HCT116 (cell line): ENCODE results near the gene KCNMB1. TPM values are rescaled to one million over a fixed set of nuclear protein-coding genes. Genes with fewer than 3 reads are reported as not detected.

Experiments
- ATAC-seq: fragments of 200-7000 bp; cut with Tn5 transposase; 2 replicates; pipeline ENCODE4 v1.9.1; 2020; ENCODE audit warnings: mild to moderate bottlenecking, moderate library complexity
- BruUV-seq: library from RNA; stranded (reverse); fragments of 400-500 nt; replicated peaks from 2 replicates; lab custom pipeline; 2021; lab: Mats Ljungman, UMichigan
- CTCF ChIA-PET: fragments of 300-600 bp; sonication (Branson Sonifier 250); formaldehyde crosslinking; loops from one replicate; lab custom pipeline; 2021; ENCODE audit warnings: antibody characterized with exemption; lab: Charles Lee
- POLR2A ChIA-PET: fragments of 300-600, 350-600 bp; sonication (Branson Sonifier 250); formaldehyde crosslinking; loops from one replicate; lab custom pipeline; 2021; ENCODE audit warnings: antibody characterized with exemption; lab: Charles Lee
- RAD21 ChIA-PET, 2 experiments: fragments of 300-600 bp; sonication (Branson Sonifier 250); formaldehyde crosslinking; loops; one replicate each; lab custom pipeline; 2023; ENCODE audit warnings: low total read pairs in 2 of 2; ENCODE audit not compliant: uncharacterized antibody in 2 of 2, unreplicated experiment in 2 of 2, low non-redundant PET in 1 of 2; lab: Charles Lee
- DNase-seq: peaks from one replicate; pipeline ENCODE4 v3.0.0-alpha.2; 2010; ENCODE audit warnings: low read depth, low spot score
- H2AFZ ChIP-seq: fragments of 200-600 bp; shearing (Covaris generic), sonication (generic); 2 replicates; pipeline ENCODE4 v1.6.1; 2017; ENCODE audit warnings: low read depth, mixed run types, mixed read lengths, antibody characterized with exemption, low read length; ENCODE audit not compliant: poor library complexity, severe bottlenecking
- H3K27ac ChIP-seq: 2 replicates; pipeline ENCODE4 v1.5.1; 2012; ENCODE audit warnings: low read depth, low read length
- H3K27me3 ChIP-seq: fragments of 200-600 bp; sonication (generic); 2 replicates; pipeline ENCODE4 v1.6.1; 2016; ENCODE audit warnings: mixed run types, low read length, mixed read lengths; ENCODE audit not compliant: insufficient read depth
- H3K36me3 ChIP-seq, 2 experiments: fragments of 200-500 bp in 1 of 2; fragments of 200-600 bp in 1 of 2; sonication (Bioruptor generic) in 1 of 2; sonication (generic) in 1 of 2; 2 replicates each; pipeline versions ENCODE4 v1.5.1 to v1.6.1; 2014 to 2016; ENCODE audit warnings: low read length in 2 of 2, inconsistent platforms in 1 of 2, mixed read lengths in 1 of 2, mixed run types in 1 of 2; ENCODE audit not compliant: insufficient read depth in 2 of 2, control insufficient read depth in 1 of 2
- H3K4me1 ChIP-seq, 2 experiments: fragments of 200-600 bp in 1 of 2; sonication (generic) in 1 of 2; 2 replicates each; pipeline versions ENCODE4 v1.5.1 to v1.6.1; 2012 to 2017; ENCODE audit warnings: low read length in 2 of 2, inconsistent platforms in 1 of 2, mild to moderate bottlenecking in 1 of 2, mixed read lengths in 1 of 2, mixed run types in 1 of 2, moderate library complexity in 1 of 2; ENCODE audit not compliant: insufficient read depth in 2 of 2, control insufficient read depth in 1 of 2
- H3K4me2 ChIP-seq: fragments of 200-600 bp; sonication (generic); 2 replicates; pipeline ENCODE4 v1.6.1; 2017; ENCODE audit warnings: mixed run types, low read length, mixed read lengths
- H3K4me3 ChIP-seq, 2 experiments: fragments of 200-600 bp in 1 of 2; sonication (generic) in 1 of 2; replicated peaks in 1 of 2; 2 replicates each; pipeline ENCODE4 v1.5.1; 2011 to 2016; ENCODE audit warnings: low read length in 2 of 2, control low read depth in 1 of 2, low read depth in 1 of 2, mild to moderate bottlenecking in 1 of 2, mixed read lengths in 1 of 2, mixed run types in 1 of 2
- H3K79me2 ChIP-seq: fragments of 200-600 bp; sonication (generic); 2 replicates; pipeline ENCODE4 v1.6.1; 2017; ENCODE audit warnings: mild to moderate bottlenecking, mixed run types, low read length, moderate library complexity, mixed read lengths; ENCODE audit not compliant: insufficient read depth
- H3K9ac ChIP-seq: fragments of 200-600 bp; sonication (generic); 2 replicates; pipeline ENCODE4 v1.6.1; 2016; ENCODE audit warnings: low read length, mixed read lengths
- H3K9me2 ChIP-seq: fragments of 200-600 bp; sonication (generic), shearing (Covaris generic); 2 replicates; pipeline ENCODE4 v1.6.1; 2017; ENCODE audit warnings: mixed run types, mild to moderate bottlenecking, moderate library complexity; ENCODE audit not compliant: insufficient read depth
- H3K9me3 ChIP-seq, 2 experiments: fragments of 200-500 bp in 1 of 2; fragments of 200-600 bp in 1 of 2; sonication (Bioruptor generic) in 1 of 2; sonication (generic) in 1 of 2; 2 replicates each; pipeline ENCODE4 v1.6.1; 2014 to 2017; ENCODE audit warnings: low read length in 2 of 2, mixed read lengths in 2 of 2, inconsistent platforms in 1 of 2, low read depth in 1 of 2, mild to moderate bottlenecking in 1 of 2, mixed run types in 1 of 2, moderate library complexity in 1 of 2; ENCODE audit not compliant: control insufficient read depth in 1 of 2, insufficient read depth in 1 of 2
- H4K20me1 ChIP-seq: fragments of 200-600 bp; sonication (generic), shearing (Covaris generic); 2 replicates; pipeline ENCODE4 v1.6.1; 2017; ENCODE audit warnings: mixed run types, mild to moderate bottlenecking, moderate library complexity; ENCODE audit not compliant: insufficient read depth
- CBX3 ChIP-seq: IDR thresholded peaks from 2 replicates; pipeline ENCODE4 v1.6.1; 2012; ENCODE audit warnings: low read depth
- CTCF ChIP-seq, 3 experiments: fragments of 200-600 bp in 1 of 3; sonication (generic) in 1 of 3; IDR thresholded peaks in 2 of 3; conservative IDR thresholded peaks in 1 of 3; 2 replicates each; pipeline ENCODE4 v1.5.1; 2012 to 2017; ENCODE audit warnings: low read depth in 2 of 3, low read length in 2 of 3, antibody characterized with exemption in 1 of 3, borderline replicate concordance in 1 of 3, control low read depth in 1 of 3, mild to moderate bottlenecking in 1 of 3, mixed read lengths in 1 of 3, mixed run types in 1 of 3, moderate library complexity in 1 of 3; ENCODE audit not compliant: insufficient read depth in 1 of 3
- ELF1 ChIP-seq: IDR thresholded peaks from 2 replicates; pipeline ENCODE4 v1.6.1; 2012; ENCODE audit warnings: low read depth, borderline replicate concordance
- EZH2 ChIP-seq: fragments of 200-600 bp; sonication (generic); IDR thresholded peaks from 2 replicates; pipeline ENCODE4 v1.6.1; 2017; ENCODE audit warnings: antibody characterized with exemption, mixed run types
- EZH2phosphoT487 ChIP-seq: fragments of 200-600 bp; IDR thresholded peaks from 2 replicates; pipeline ENCODE4 v1.6.1; 2018; ENCODE audit warnings: antibody characterized with exemption, borderline replicate concordance
- POLR2A ChIP-seq: IDR thresholded peaks from 2 replicates; pipeline ENCODE4 v1.7.0; 2011; ENCODE audit warnings: borderline replicate concordance; ENCODE audit not compliant: insufficient read depth, insufficient read length; ENCODE audit errors: extremely low read depth
- POLR2AphosphoS5 ChIP-seq: IDR thresholded peaks from 2 replicates; pipeline ENCODE4 v1.6.1; 2011; ENCODE audit warnings: mild to moderate bottlenecking, low read depth, low read length, moderate library complexity
- REST ChIP-seq: IDR thresholded peaks from 2 replicates; pipeline ENCODE4 v1.6.1; 2012; ENCODE audit warnings: low read depth
- TCF7L2 ChIP-seq: IDR thresholded peaks from 2 replicates; pipeline ENCODE4 v1.7.0; 2011; ENCODE audit warnings: borderline replicate concordance, inconsistent platforms; ENCODE audit not compliant: insufficient read depth, insufficient read length; ENCODE audit errors: extremely low read depth
- YY1 ChIP-seq: IDR thresholded peaks from 2 replicates; pipeline ENCODE4 v1.6.1; 2011; ENCODE audit warnings: low read length, low read depth, moderate library complexity, mild to moderate bottlenecking; ENCODE audit not compliant: insufficient replicate concordance; ENCODE audit errors: extremely low read depth
- ZBTB33 ChIP-seq: IDR thresholded peaks from 2 replicates; pipeline ENCODE4 v1.6.1; 2011; ENCODE audit warnings: mild to moderate bottlenecking, low read length, moderate library complexity; ENCODE audit not compliant: insufficient replicate concordance; ENCODE audit errors: extremely low read depth
- ZFX ChIP-seq: fragments of 450-650 bp; IDR thresholded peaks from 2 replicates; pipeline ENCODE4 v1.6.1; 2017
- ZNF274 ChIP-seq: fragments of 200-500 bp; sonication (Bioruptor generic); IDR thresholded peaks from 2 replicates; pipeline ENCODE4 v1.6.1; 2014; ENCODE audit warnings: mild to moderate bottlenecking, low read depth, low read length, inconsistent platforms
- intact Hi-C: fragments of 100-400 bp; cut with micrococcal nuclease; formaldehyde crosslinking; loops from 2 replicates; pipeline ENCODE4 v1.10.0; 2022
- total RNA-seq: library from RNA; stranded (reverse); gene quantifications from one replicate; pipeline ENCODE4 v1.2.1, GENCODE V29; 2021; ENCODE audit not compliant: unreplicated experiment

The KCNMB1 gene
- total RNA-seq, 1 experiment from 2014 or later: not detected

- no peak for TF ChIP-seq REST
- no peak for TF ChIP-seq POLR2AphosphoS5
- no peak for TF ChIP-seq ZBTB33
Observed at GRCh38 chr5:170408226-170408625, 19.1 kb upstream of the KCNMB1 start (continued).

DNA sequence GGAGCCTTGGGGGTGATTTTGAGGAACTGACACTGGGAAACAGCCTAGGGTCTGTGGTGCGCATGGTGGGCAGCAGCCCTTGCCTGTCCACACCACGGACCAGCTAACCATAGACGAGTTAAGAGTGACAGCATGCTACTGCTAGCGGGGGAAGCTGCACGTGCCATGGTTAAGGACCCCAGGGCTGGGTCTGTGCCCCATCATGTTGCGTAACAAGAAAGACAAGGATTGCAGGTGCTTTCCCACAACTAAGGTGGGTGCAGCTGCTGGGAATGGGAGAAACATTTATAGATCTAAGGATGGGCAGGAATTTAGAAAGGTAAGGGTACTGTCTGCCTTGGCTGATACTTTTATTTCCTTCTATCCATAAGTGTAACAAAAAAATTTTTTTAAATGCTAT, 17.9 kb upstream of the KCNMB1 start:
- no peak overlapping the region for H3K4me2 ChIP-seq
- no peaks in the 10 kb centered on the region for H3K36me3 ChIP-seq
- intact Hi-C loops: no loop called here
- ATAC-seq: no peak
- no peaks in the 10 kb centered on the region for H4K20me1 ChIP-seq
- ChIA-PET CTCF (no interaction called here), POLR2A (no interaction called here), RAD21 (no interaction called here)
- H2AFZ ChIP-seq: no peak overlapping the region
- no peak overlapping the region for H3K9ac ChIP-seq
- no peak overlapping the region for H3K4me3 ChIP-seq
- H3K79me2 ChIP-seq: no peaks in the 10 kb centered on the region
- BruUV-seq: no TSS peak
- DNase-seq: no peak
- no peaks in the 10 kb centered on the region for H3K4me1 ChIP-seq
- peaks cover 20% of the 10 kb centered on the region for H3K27me3 ChIP-seq
- no peak overlapping the region for H3K27ac ChIP-seq
- H3K9me2 ChIP-seq: no peaks in the 10 kb centered on the region
- H3K9me3 ChIP-seq: no peaks in the 10 kb centered on the region
- TF ChIP-seq CTCF (IDR thresholded peaks at IDR 0.05 in 2 of 3, conservative IDR thresholded peaks at IDR 0.05 in 1 of 3; ENCODE audit: borderline replicate concordance in 1 of 3, insufficient read depth in 1 of 3, low read depth in 2 of 3, low read length in 2 of 3) (no peak), EZH2phosphoT487 (no peak), ELF1 (no peak), TCF7L2 (no peak), POLR2AphosphoS5 (no peak), ZFX (no peak), CBX3 (no peak), YY1 (no peak), EZH2 (no peak), POLR2A (no peak), REST (no peak), ZNF274 (no peak)
